K562 (cell line): ENCODE data around the gene CSNK1G1. TPM values are rescaled to one million over a fixed set of nuclear protein-coding genes. Genes with fewer than 3 reads are reported as not detected.

ENCODE experiments used
- ARID3A ChIP-seq: IDR thresholded peaks from 2 replicates; pipeline ENCODE4 v1.6.1; 2012; ENCODE audit warnings: low read depth, low read length, improper control_type of control experiment, borderline replicate concordance
- C11orf30 ChIP-seq: fragments of 450-650 bp; IDR thresholded peaks from 2 replicates; pipeline ENCODE4 v1.6.1; 2016; ENCODE audit warnings: low read depth, mild to moderate bottlenecking
- E2F3 ChIP-seq: fragments of 250-450 bp; sonication (Bioruptor Pico); IDR thresholded peaks from 2 replicates; pipeline ENCODE4 v1.4.0; 2020; ENCODE audit warnings: mild to moderate bottlenecking
- HDAC6 ChIP-seq: IDR thresholded peaks from 2 replicates; pipeline ENCODE4 v1.6.1; 2012; ENCODE audit warnings: low read depth, mild to moderate bottlenecking, control low read depth, inconsistent platforms, low read length, moderate library complexity
- NFIC ChIP-seq: fragments of 450-650 bp; IDR thresholded peaks from 2 replicates; pipeline ENCODE4 v1.6.1; 2017; ENCODE audit warnings: mild to moderate bottlenecking, inconsistent platforms
- RREB1 ChIP-seq: fragments of 250-450 bp; sonication (Bioruptor Pico); IDR thresholded peaks from 2 replicates; pipeline ENCODE4 v1.4.0; 2020
- SIN3A ChIP-seq, 2 experiments: fragments of 150-350 bp in 1 of 2; IDR thresholded peaks; 2 replicates each; pipeline ENCODE4 v1.6.1; 2011 to 2016; ENCODE audit warnings: borderline replicate concordance in 2 of 2, low read depth in 2 of 2, low read length in 2 of 2, mild to moderate bottlenecking in 2 of 2, moderate library complexity in 2 of 2; ENCODE audit not compliant: control insufficient read depth in 1 of 2
- ZFP1 ChIP-seq: fragments of 450-650 bp; formaldehyde crosslinking; IDR thresholded peaks from 2 replicates; pipeline ENCODE4 v1.4.0; 2020; ENCODE audit warnings: mild to moderate bottlenecking, mixed read lengths
- polyA plus RNA-seq, 8 experiments: library from polyadenylated mRNA; depleted of rRNA in 4 of 8; stranded (reverse) in 5 of 8; unstranded in 3 of 8; fragments of >200 nt; fragmentation: Nextera tagmentation in 2 of 8; fragmentation: Illumina TruSeq in 1 of 8; extraction: Ambion mirVana in 2 of 8; extraction: Trizol in 1 of 8; gene quantifications; 2 replicates each; pipeline versions ENCODE4 v1.2.1 to v1.2.3, GENCODE V29; 2011 to 2014; ENCODE audit warnings: inconsistent platforms in 1 of 8, missing spikeins in 1 of 8
- total RNA-seq, 7 experiments: library from RNA; depleted of rRNA in 6 of 7; stranded (reverse); fragments of >200 nt in 6 of 7; fragmentation: Illumina TruSeq in 2 of 7; extraction: Trizol in 2 of 7; gene quantifications; 2 replicates each; pipeline versions ENCODE4 v1.2.1 to v1.2.3, GENCODE V29; 2011 to 2021; ENCODE audit warnings: low replicate concordance in 1 of 7

Gene CSNK1G1
- total and polyA plus RNA-seq, 9 of the 15 experiments (the other 6 are each of a cell fraction or from before 2014, with no cell fraction given): 4.5 to 18.5 (median 9.5) TPM

DNA sequence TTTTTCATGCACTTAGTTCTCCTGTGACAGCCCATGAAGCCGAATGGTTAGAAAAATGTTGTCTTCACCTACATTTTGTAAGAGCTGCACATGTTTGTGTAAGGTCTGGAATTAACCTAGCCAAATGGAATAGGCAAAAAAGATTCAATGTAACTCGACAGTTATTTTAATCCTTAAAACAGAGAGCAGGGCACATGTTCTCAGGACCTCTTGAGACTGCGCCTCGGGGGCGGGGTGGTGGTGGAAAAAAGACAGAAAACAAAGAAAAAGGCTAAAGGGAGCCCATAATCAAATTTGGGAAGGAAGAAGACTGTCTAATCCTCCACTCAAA is 702 bp upstream of the CSNK1G1 start (continued):
- TF ChIP-seq ARID3A (no peak), ZFP1 (CRISPR knock-in tag) (no peak), SIN3A (IDR thresholded peaks at IDR 0.05; ENCODE audit: borderline replicate concordance in 2 of 2, control insufficient read depth in 1 of 2, low read depth in 2 of 2, low read length in 2 of 2) (no peak), RREB1 (CRISPR knock-in tag) (no peak), C11orf30 (no peak), E2F3 (CRISPR knock-in tag) (no peak), NFIC (no peak), HDAC6 (no peak)
